ENCODE results near the gene WEE2.

WEE2 gene

GRCh38 chr7:141691540-141691939 lies 16.6 kb upstream of the WEE2 start:
- DNase-seq (ENCODE audit: low spot score), result no peak

- no peak for DNase-seq (ENCODE audit: low spot score)
Measured at GRCh38 chr7:141691961-141692360, 16.2 kb upstream of the WEE2 start.

DNA sequence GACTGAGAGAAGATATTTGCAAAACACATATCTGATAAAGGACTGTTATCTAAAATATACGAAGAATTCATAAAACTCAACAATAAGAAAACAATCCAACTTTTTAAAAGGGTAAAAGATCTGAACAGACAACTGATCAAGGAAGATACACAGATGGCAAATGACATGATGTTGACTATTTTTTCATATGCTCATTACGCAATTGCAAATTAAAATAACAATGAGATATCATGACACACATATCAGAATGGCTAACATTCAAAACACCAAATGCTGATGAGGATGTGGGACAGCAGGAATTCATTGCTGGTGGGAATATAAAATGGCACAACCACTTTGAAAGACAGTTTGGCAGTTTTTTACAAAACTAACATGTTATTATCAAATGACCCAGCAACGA lies 15.1 kb upstream of the WEE2 start:
- no peak for DNase-seq (ENCODE audit: low spot score)

DNA sequence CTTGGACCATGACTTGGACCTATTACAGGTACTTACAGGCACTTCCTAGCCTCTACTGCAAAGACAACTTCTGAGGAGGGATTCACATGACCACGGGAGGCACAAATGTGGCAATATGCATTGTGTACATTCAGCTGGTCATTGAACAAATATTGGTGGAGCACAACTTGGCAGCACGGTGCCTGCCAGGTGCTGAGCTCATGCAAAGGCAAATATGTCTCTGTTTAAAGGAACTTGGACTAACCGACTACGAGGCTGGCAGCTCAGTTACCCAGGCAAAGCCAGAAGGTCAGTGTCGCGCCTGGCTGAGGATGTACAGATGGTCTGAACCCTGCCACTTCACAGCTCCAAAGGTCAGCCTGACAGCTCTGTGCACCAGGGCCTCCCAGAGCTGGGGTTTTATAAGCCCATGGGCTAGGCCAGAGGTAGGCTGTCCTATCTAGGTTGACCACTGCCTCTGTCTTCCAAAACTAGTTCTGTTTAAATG lies 12.3 kb upstream of the WEE2 start:
- DNase-seq (ENCODE audit: low spot score), result no peak

DNA sequence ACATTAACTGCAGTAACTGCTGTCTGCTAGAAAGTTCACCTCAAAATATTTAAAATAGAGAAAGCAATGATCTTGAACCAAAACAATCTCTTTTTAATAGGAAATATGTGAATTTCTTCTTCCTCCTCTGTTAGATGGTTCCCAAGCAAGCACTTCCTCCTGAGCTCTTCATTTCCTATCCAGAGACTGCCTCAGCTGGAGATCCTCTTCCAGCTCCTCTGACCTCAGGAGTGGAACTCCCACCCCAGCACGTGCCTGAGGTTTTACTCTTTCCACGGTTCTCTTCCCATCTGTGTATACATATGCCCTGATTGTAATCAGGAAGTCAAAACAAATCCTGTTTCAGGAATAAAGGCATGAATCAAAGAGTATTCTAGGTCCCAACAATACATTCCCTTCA lies 11.8 kb upstream of the WEE2 start:
- DNase-seq (ENCODE audit: low spot score), result no peak

DNA sequence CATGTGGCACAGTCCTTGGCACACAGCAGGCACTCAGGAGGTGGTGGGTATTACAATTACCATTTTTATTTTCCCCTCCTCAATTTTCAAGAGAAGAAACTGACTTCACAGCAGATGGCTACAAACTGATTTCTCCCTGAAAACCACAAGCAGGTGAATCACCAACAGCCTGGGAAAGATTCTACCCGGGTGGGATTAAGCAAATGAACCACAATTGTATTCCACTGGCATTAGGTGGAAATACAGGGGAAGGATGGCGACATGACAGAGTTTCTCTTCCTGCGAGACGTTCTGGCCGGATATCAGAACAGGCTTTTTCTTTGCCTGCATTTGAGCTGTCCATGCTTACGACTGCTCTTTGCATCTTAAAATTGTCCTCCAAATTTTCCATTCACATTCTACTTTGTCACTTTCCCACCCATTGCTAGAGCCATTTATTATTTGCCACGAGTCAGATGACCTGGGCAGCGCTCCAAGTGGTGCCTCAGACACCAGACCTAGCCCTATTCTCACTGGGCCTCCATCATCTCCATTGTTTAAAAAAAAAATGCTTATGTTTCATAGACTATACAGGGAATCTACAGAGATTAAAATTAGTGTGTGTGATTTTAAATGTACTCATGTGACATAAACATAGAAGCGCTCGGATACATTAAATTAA lies 10.8 kb upstream of the WEE2 start:
- peak; percentile 84 for DNase-seq (ENCODE audit: low spot score)

GRCh38 chr7:141698247-141699015 lies 9.7 kb upstream of the WEE2 start:
- DNase-seq (ENCODE audit: low spot score), result peak; percentile 57

GRCh38 chr7:141699860-141700259 lies 8.3 kb upstream of the WEE2 start:
- DNase-seq (ENCODE audit: low spot score), result no peak

DNA sequence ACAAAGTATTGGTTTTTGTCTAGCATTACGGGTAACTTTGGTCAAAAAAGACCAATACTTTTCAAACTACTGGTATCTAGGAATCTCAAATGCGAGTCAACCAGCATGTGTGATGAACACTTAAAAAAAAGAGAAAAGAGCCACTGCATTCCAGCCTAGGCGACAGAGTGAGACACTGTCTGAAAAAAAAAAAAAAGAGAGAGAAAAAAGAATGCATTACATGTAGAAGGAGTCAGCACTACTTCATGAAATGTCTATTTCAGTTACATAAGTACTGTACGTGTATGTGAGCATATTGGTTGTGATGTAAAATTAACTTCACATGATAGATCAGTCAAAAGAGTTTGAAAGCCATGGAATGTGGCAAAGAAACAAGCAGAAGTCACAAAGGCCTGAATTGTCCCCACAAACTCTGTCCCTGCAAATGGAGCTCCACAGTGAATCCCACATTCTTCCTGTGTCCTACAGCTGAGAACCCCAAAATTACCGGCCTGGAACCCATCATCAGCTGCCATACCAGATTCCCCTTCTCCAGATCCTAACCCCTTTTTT lies 7.8 kb upstream of the WEE2 start:
- peak; percentile 76 for DNase-seq (ENCODE audit: low spot score)

- peak; percentile 35 for DNase-seq (ENCODE audit: low spot score)
Measured at GRCh38 chr7:141700848-141701371, 7.2 kb upstream of the WEE2 start.

GRCh38 chr7:141701489-141702046 lies 6.6 kb upstream of the WEE2 start:
- peak; percentile 49 for DNase-seq (ENCODE audit: low spot score)

DNA sequence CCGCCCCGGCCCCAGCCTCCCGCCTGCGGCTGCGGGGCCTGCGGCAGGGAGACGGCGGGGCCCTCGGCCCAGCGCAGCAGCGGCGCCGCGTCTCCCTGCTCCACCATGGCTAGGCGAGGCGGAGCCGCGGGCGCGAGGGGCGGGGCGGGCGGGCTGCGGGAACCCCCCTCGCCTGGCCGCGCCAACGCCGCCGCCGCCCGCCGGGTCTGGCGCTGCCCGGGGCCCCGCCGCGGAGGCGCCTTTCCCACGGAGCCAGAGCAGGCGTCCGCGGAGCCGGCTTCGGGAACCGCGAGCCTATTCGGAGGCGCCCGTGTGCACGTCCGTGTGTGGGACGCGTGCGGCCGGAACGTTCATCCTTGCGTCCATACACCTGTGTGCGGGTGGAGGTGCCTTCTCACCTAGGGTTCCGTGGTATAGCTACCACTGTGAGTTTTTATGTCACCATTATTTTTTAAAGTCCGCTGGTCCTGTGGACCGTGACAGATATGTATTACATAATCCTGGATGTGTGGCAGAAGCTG lies 6.0 kb upstream of the WEE2 start, which contains the start of gene DENND11:
Gene DENND11 (minus strand): TSS at position 120 of the 521 bp plus-strand sequence. CDS start 13 bp downstream, at position 107.
- DNase-seq (ENCODE audit: low spot score), result peak; percentile 21

- DNase-seq (ENCODE audit: low spot score), result no peak
Measured at GRCh38 chr7:141702892-141703291, 5.3 kb upstream of the WEE2 start.

GRCh38 chr7:141704112-141704511 lies 4.0 kb upstream of the WEE2 start:
- DNase-seq (ENCODE audit: low spot score), result no peak

DNA sequence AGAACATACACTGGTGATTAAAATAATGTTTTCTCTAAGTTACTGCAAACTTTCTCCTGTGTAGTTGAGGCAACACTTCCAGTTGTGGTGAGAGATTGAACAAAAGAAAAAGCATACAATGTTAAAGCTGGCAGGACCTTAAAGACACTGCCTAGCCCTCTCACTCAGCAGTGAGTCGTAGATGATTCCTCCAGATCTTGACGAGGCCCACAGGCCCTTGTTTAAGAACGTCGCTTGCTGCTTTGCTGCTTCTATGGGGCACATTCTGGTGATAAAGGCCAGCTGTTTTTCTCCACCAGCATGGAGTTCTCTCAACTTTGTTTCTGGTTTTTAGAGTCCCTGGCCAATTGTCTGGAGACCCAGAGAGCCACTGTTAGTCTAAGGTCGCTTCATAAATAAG lies 3.4 kb upstream of the WEE2 start:
- DNase-seq (ENCODE audit: low spot score), result no peak

DNA sequence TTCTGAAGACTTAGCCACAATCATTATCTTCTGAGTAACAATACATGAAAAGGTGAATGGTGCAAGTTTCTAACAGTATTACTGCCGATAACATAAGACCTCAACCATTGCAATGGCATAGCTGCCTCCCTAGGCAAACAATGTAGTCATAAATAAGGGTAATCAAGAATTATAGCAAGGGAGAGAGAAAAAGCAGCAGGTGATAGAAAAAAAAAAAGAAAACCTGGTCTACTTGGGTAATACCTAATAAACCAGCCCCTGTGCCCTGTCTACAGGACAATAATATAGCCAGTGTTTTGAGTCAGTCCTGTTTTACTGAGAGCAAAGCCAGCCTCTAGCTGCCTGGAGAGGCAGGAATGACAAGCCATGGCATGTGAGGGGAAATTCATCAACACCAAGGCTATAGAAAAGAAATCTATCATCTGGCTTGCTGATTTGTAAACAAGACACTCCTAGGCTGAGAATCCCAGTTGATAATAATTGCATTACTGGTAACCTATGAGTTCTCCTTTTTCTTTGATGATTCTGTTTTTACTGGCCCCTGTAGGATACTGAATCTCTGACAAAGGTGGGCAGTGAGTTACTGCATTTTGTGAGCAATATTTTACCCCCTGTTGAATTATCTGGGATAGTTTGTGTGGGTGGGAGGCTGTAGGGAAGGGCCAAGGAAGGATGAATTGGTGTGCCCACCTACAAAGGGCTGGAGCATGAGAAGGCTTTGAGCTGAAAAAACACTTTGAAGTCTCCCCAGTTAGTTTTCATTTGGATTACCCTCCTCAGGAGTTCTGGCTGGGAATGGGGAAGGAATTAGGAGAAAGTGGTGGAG lies 1.7 kb upstream of the WEE2 start:
- DNase-seq (ENCODE audit: low spot score), result no peak

GRCh38 chr7:141709318-141709717 lies 1.2 kb downstream of the WEE2 start:
- no peak for DNase-seq (ENCODE audit: low spot score)

GRCh38 chr7:141709749-141710148 lies 1.6 kb downstream of the WEE2 start:
- DNase-seq (ENCODE audit: low spot score), result no peak

DNA sequence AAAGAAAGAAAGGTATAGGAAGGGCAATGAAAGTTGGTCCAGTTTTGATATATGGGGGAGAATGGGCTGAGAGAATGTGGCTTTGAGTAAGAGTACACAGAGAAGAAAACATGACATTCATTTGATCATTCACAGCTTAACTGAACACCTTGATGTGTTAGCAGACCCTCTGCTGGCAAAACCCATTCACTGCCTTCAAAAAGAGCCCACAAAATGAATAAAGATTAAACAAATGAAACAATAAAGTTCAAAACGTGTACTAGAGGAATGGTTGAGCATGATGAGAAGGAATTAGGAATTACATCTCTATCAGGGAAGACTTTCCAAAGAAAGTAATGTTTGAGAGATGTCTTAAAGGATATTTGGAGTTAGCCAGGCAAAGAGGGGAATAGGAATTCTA lies 2.1 kb downstream of the WEE2 start:
- no peak for DNase-seq (ENCODE audit: low spot score)

DNA sequence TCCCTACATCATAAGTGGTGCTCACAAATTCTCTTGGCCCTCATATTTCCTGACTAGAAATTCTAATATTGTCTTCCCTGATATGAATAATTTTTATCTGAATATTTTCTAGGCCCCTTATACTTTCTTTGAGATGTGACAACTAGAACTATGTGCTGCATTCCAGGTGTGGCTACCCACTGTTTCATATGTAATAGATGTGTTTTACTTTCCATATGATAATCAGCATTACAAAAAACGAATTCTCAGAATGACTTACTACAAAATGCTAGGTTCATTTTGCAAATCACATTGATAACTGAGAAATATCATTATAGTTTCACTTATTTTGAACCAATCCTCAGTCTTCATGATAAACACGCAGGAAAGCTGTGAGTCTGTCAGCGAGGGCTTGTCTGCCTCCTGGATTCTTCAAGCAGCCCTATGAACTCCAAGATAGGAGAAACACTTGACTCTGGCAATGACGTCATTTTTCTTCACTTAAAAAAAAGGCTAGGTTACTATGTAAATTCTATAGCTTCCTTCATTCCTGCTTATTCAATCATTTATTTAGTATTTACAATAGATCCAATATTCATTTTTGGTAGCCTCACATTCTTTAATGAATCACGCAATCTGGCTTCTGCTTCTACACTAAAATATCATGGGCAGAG lies 4.6 kb downstream of the WEE2 start:
- no peak for DNase-seq (ENCODE audit: low spot score)

- DNase-seq (ENCODE audit: low spot score), result no peak
Measured at GRCh38 chr7:141713890-141714289, 5.7 kb downstream of the WEE2 start.

All from pons (tissue), 1 donor.